Measurements from ENCODE around the gene MCTP2. TPM values are rescaled to one million over a fixed set of nuclear protein-coding genes. Genes with fewer than 3 reads are reported as not detected.

MCTP2 gene
- total RNA-seq, 1 experiment from 2014 or later: 0.15 TPM

DNA sequence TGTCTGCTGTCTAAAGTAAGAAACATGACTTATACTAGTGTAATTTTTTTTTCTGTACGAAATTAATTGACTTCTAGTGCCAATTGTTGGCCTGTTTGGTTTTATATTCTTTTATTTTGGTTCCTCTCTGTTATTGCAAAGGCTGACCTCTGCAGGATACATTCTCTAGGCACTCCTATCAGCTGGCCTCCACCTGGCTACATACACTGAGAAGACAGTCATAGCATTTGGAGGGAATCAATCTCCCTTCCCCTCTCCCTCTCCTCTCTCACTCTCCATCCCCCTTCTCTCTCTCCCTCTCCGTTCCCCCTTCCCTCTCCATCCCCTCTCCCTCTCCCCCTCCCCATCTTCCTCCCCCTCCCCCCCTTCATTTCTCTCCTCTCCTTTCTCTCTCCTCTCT lies 116.7 kb downstream of the MCTP2 start:
- TF ChIP-seq, protein P1, sequence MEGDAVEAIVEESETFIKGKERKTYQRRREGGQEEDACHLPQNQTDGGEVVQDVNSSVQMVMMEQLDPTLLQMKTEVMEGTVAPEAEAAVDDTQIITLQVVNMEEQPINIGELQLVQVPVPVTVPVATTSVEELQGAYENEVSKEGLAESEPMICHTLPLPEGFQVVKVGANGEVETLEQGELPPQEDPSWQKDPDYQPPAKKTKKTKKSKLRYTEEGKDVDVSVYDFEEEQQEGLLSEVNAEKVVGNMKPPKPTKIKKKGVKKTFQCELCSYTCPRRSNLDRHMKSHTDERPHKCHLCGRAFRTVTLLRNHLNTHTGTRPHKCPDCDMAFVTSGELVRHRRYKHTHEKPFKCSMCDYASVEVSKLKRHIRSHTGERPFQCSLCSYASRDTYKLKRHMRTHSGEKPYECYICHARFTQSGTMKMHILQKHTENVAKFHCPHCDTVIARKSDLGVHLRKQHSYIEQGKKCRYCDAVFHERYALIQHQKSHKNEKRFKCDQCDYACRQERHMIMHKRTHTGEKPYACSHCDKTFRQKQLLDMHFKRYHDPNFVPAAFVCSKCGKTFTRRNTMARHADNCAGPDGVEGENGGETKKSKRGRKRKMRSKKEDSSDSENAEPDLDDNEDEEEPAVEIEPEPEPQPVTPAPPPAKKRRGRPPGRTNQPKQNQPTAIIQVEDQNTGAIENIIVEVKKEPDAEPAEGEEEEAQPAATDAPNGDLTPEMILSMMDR (IDR thresholded peaks at IDR 0.05): no peak
- TF ChIP-seq TCF7L2 (IDR thresholded peaks at IDR 0.05; ENCODE audit: low read depth, low read length) (no peak), SIN3A (IDR thresholded peaks at IDR 0.05; ENCODE audit: borderline replicate concordance, insufficient read depth, low read depth, low read length) (no peak), POLR2AphosphoS5 (IDR thresholded peaks at IDR 0.05; ENCODE audit: low read depth, low read length) (no peak)
- TF ChIP-seq, protein P2, sequence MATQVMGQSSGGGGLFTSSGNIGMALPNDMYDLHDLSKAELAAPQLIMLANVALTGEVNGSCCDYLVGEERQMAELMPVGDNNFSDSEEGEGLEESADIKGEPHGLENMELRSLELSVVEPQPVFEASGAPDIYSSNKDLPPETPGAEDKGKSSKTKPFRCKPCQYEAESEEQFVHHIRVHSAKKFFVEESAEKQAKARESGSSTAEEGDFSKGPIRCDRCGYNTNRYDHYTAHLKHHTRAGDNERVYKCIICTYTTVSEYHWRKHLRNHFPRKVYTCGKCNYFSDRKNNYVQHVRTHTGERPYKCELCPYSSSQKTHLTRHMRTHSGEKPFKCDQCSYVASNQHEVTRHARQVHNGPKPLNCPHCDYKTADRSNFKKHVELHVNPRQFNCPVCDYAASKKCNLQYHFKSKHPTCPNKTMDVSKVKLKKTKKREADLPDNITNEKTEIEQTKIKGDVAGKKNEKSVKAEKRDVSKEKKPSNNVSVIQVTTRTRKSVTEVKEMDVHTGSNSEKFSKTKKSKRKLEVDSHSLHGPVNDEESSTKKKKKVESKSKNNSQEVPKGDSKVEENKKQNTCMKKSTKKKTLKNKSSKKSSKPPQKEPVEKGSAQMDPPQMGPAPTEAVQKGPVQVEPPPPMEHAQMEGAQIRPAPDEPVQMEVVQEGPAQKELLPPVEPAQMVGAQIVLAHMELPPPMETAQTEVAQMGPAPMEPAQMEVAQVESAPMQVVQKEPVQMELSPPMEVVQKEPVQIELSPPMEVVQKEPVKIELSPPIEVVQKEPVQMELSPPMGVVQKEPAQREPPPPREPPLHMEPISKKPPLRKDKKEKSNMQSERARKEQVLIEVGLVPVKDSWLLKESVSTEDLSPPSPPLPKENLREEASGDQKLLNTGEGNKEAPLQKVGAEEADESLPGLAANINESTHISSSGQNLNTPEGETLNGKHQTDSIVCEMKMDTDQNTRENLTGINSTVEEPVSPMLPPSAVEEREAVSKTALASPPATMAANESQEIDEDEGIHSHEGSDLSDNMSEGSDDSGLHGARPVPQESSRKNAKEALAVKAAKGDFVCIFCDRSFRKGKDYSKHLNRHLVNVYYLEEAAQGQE (IDR thresholded peaks at IDR 0.05; ENCODE audit: insufficient read depth in 1 of 2, low read depth in 2 of 2, low read length in 1 of 2): no peak
- in situ Hi-C loops (cut with HindIII; ENCODE audit: low pct_unique_long_range_greater_than_20kb, low sequenced_read_pairs): no loop called here
- Histone ChIP-seq H3K27me3 (ENCODE audit: control insufficient read depth, insufficient read depth, low read length) (no peaks in the 10 kb centered on the region), H3K4me1 (ENCODE audit: control insufficient read depth, insufficient read depth, low read length) (no peaks in the 10 kb centered on the region), H3K36me3 (ENCODE audit: control insufficient read depth, insufficient read depth, low read length) (no peaks in the 10 kb centered on the region), H3K9me3 (ENCODE audit: control insufficient read depth, insufficient read depth, low read depth, low read length) (no peaks in the 10 kb centered on the region), H3K27ac (ENCODE audit: low read length) (no peak overlapping the region), H3K4me3 (ENCODE audit: low read depth in 2 of 2, low read length in 2 of 2) (no peak overlapping the region)
- intact Hi-C loops (cut with micrococcal nuclease; ENCODE audit: unreplicated experiment): no loop called here
- BruUV-seq (replicated peaks): no TSS peak
- POLR2A ChIA-PET: no interaction called here
- CTCF ChIA-PET: no interaction called here
- no peak for ATAC-seq
- no peak for DNase-seq (ENCODE audit: low read depth, low spot score)

DNA sequence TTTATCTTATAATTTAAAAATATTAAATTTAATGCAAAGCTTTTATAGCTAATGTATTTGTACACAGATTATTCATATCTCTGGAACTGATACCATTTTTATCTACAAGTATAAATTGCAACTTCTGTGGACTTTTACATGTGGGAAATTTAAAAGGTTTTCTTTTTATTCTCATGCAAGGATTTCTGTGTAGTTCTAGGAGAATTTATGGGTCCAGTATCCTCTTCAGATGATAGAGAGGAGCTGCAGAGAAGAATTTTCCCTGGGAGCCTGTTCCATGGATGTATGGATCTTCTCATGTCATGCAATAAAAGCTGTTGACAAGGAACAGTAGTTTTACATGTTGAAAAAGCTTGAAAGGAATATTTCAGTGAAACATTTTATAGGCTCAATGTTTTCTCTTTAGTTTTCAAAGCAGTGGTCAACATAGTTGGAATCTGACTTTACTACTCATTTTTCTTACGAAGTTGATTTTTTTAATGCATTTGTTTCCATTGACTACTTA lies 119.7 kb downstream of the MCTP2 start:
- intact Hi-C loops (cut with micrococcal nuclease; ENCODE audit: unreplicated experiment): no loop called here
- no TSS peak for BruUV-seq (replicated peaks)
- DNase-seq (ENCODE audit: low read depth, low spot score): no peak
- no peak for ATAC-seq
- Histone ChIP-seq H3K4me3 (ENCODE audit: low read depth in 2 of 2, low read length in 2 of 2) (no peak overlapping the region), H3K27me3 (ENCODE audit: control insufficient read depth, insufficient read depth, low read length) (no peaks in the 10 kb centered on the region), H3K36me3 (ENCODE audit: control insufficient read depth, insufficient read depth, low read length) (no peaks in the 10 kb centered on the region), H3K9me3 (ENCODE audit: control insufficient read depth, insufficient read depth, low read depth, low read length) (no peaks in the 10 kb centered on the region), H3K27ac (ENCODE audit: low read length) (no peak overlapping the region), H3K4me1 (ENCODE audit: control insufficient read depth, insufficient read depth, low read length) (no peaks in the 10 kb centered on the region)
- in situ Hi-C loops (cut with HindIII; ENCODE audit: low pct_unique_long_range_greater_than_20kb, low sequenced_read_pairs): no loop called here
- POLR2A ChIA-PET: no interaction called here
- TF ChIP-seq SIN3A (IDR thresholded peaks at IDR 0.05; ENCODE audit: borderline replicate concordance, insufficient read depth, low read depth, low read length) (no peak), TCF7L2 (IDR thresholded peaks at IDR 0.05; ENCODE audit: low read depth, low read length) (no peak), POLR2AphosphoS5 (IDR thresholded peaks at IDR 0.05; ENCODE audit: low read depth, low read length) (no peak)
- TF ChIP-seq, protein P2 (IDR thresholded peaks at IDR 0.05; ENCODE audit: insufficient read depth in 1 of 2, low read depth in 2 of 2, low read length in 1 of 2): no peak
- TF ChIP-seq, protein P1 (IDR thresholded peaks at IDR 0.05): no peak
- CTCF ChIA-PET: no interaction called here

Data from Panc1 (cell line).